H1 (cell line): Measurements from ENCODE around the gene FAM76A. TPM values are rescaled to one million over a fixed set of nuclear protein-coding genes. Genes with fewer than 3 reads are reported as not detected.

Experiments used
- CTCF ChIA-PET: fragments of 300-600 bp; sonication (Branson Sonifier 250); formaldehyde crosslinking; loops from one replicate; lab custom pipeline; 2021; ENCODE audit not compliant: partially characterized antibody; lab: Charles Lee
- POLR2A ChIA-PET: fragments of 300-600 bp; sonication (Branson Sonifier 250); formaldehyde crosslinking; loops from one replicate; lab custom pipeline; 2021; ENCODE audit warnings: inconsistent platforms; ENCODE audit not compliant: partially characterized antibody; lab: Charles Lee
- DNase-seq, 2 experiments: peaks; one replicate each; pipeline versions ENCODE4 v3.0.0 to v3.0.0-alpha.2; 2010 to 2022; ENCODE audit warnings: low spot score in 2 of 2, low read depth in 1 of 2, mixed read lengths in 1 of 2
- FAIRE-seq: peaks from 2 replicates; lab custom pipeline; 2011; peaks lifted over from hg19 to GRCh38; lab: Jason Lieb, UNC
- H2AFZ ChIP-seq: 2 replicates; pipeline ENCODE4 v1.8.1; 2012; ENCODE audit warnings: low read length, inconsistent platforms
- H2AK5ac ChIP-seq: 2 replicates; pipeline ENCODE4 v1.6.1; 2013; ENCODE audit warnings: low read depth, low read length
- H2BK120ac ChIP-seq: replicated peaks from 2 replicates; pipeline ENCODE3; 2013; ENCODE audit warnings: low read depth, low read length, inconsistent platforms
- H2BK12ac ChIP-seq: 2 replicates; pipeline ENCODE4 v1.6.1; 2013; ENCODE audit warnings: low read depth, low read length
- H2BK15ac ChIP-seq: 2 replicates; pipeline ENCODE4 v1.6.1; 2013; ENCODE audit warnings: low read length
- H2BK20ac ChIP-seq: 2 replicates; pipeline ENCODE4 v1.6.1; 2013; ENCODE audit warnings: low read length
- H2BK5ac ChIP-seq: 2 replicates; pipeline ENCODE4 v1.6.1; 2013; ENCODE audit warnings: low read depth, low read length
- H3K14ac ChIP-seq: 2 replicates; pipeline ENCODE4 v1.6.1; 2013; ENCODE audit warnings: inconsistent platforms; ENCODE audit not compliant: insufficient read length
- H3K18ac ChIP-seq: 2 replicates; pipeline ENCODE4 v1.6.1; 2013; ENCODE audit warnings: low read length; ENCODE audit errors: extremely low read depth
- H3K23ac ChIP-seq: 2 replicates; pipeline ENCODE4 v1.6.1; 2013; ENCODE audit warnings: inconsistent platforms; ENCODE audit not compliant: insufficient read length
- H3K23me2 ChIP-seq: 2 replicates; pipeline ENCODE4 v1.6.1; 2013; ENCODE audit warnings: low read depth, low read length
- H3K27ac ChIP-seq: 2 replicates; pipeline ENCODE4 v1.6.1; 2011; ENCODE audit warnings: low read depth, low read length, inconsistent platforms
- H3K27me3 ChIP-seq, 4 experiments: replicated peaks in 1 of 4; 1 replicate in 1 of 4; 2 replicates in 3 of 4; pipeline versions ENCODE4 v1.6.1 to v1.8.1; 2011 to 2013; ENCODE audit warnings: low read length in 3 of 4, mild to moderate bottlenecking in 3 of 4, inconsistent platforms in 2 of 4, mixed read lengths in 2 of 4, moderate library complexity in 1 of 4; ENCODE audit not compliant: control insufficient read depth in 3 of 4, insufficient read depth in 3 of 4; ENCODE audit errors: extremely low read depth in 1 of 4
- H3K36me3 ChIP-seq, 4 experiments: 2 replicates each; pipeline versions ENCODE4 v1.6.1 to v1.8.1; 2011 to 2013; ENCODE audit warnings: mild to moderate bottlenecking in 4 of 4, low read length in 3 of 4, moderate library complexity in 2 of 4, control low read depth in 1 of 4, inconsistent platforms in 1 of 4; ENCODE audit not compliant: insufficient read depth in 4 of 4, control insufficient read depth in 2 of 4
- H3K4ac ChIP-seq: replicated peaks from 2 replicates; pipeline ENCODE3; 2013; ENCODE audit warnings: low read length, low read depth, mixed read lengths, inconsistent platforms; ENCODE audit not compliant: insufficient read length
- H3K4me1 ChIP-seq, 4 experiments: replicated peaks in 1 of 4; 1 replicate in 1 of 4; 2 replicates in 3 of 4; pipeline versions ENCODE4 v1.6.1 to v1.8.1; 2011 to 2013; ENCODE audit warnings: low read length in 3 of 4, inconsistent platforms in 2 of 4, mixed read lengths in 1 of 4; ENCODE audit not compliant: insufficient read depth in 4 of 4, control insufficient read depth in 3 of 4
- H3K4me2 ChIP-seq, 2 experiments: 2 replicates each; pipeline versions ENCODE4 v1.6.1 to v1.8.1; 2011 to 2013; ENCODE audit warnings: low read depth in 2 of 2, low read length in 2 of 2, control low read depth in 1 of 2, inconsistent platforms in 1 of 2, mild to moderate bottlenecking in 1 of 2; ENCODE audit not compliant: insufficient read depth in 1 of 2
- H3K4me3 ChIP-seq, 4 experiments: fragments of 200-600, 300-600 bp in 1 of 4; sonication (generic), shearing (Covaris generic), sonication (Bioruptor Twin) in 1 of 4; 2 replicates each; pipeline versions ENCODE4 v1.5.1 to v1.8.1; 2011 to 2016; ENCODE audit warnings: low read length in 4 of 4, low read depth in 3 of 4, control low read depth in 2 of 4, inconsistent platforms in 2 of 4, mild to moderate bottlenecking in 2 of 4, mixed read lengths in 1 of 4, moderate library complexity in 1 of 4; ENCODE audit not compliant: insufficient read depth in 2 of 4; ENCODE audit errors: extremely low read depth in 1 of 4
- H3K56ac ChIP-seq: replicated peaks from 2 replicates; pipeline ENCODE3; 2013; ENCODE audit warnings: low read depth, mild to moderate bottlenecking, mixed read lengths, low read length, inconsistent platforms; ENCODE audit not compliant: insufficient read length
- H3K79me1 ChIP-seq: 2 replicates; pipeline ENCODE4 v1.6.1; 2013; ENCODE audit warnings: low read depth, low read length, control low read depth
- H3K79me2 ChIP-seq, 2 experiments: 2 replicates each; pipeline versions ENCODE4 v1.6.1 to v1.8.1; 2012 to 2013; ENCODE audit warnings: low read length in 2 of 2, mild to moderate bottlenecking in 2 of 2, inconsistent platforms in 1 of 2; ENCODE audit not compliant: insufficient read depth in 2 of 2, control insufficient read depth in 1 of 2
- H3K9ac ChIP-seq, 4 experiments: replicated peaks in 1 of 4; 1 replicate in 1 of 4; 2 replicates in 3 of 4; pipeline versions ENCODE4 v1.6.1 to v1.8.1; 2011 to 2013; ENCODE audit warnings: low read depth in 3 of 4, low read length in 3 of 4, control low read depth in 2 of 4, mild to moderate bottlenecking in 2 of 4, moderate library complexity in 2 of 4, inconsistent platforms in 1 of 4; ENCODE audit errors: extremely low read depth in 1 of 4
- H3K9me3 ChIP-seq, 2 experiments: 2 replicates each; pipeline versions ENCODE4 v1.6.1 to v1.8.1; 2012 to 2013; ENCODE audit warnings: mild to moderate bottlenecking in 2 of 2, moderate library complexity in 2 of 2, control low read depth in 1 of 2, inconsistent platforms in 1 of 2, low read depth in 1 of 2, low read length in 1 of 2, mixed read lengths in 1 of 2; ENCODE audit not compliant: insufficient read depth in 2 of 2
- H4K20me1 ChIP-seq, 2 experiments: replicated peaks in 1 of 2; 2 replicates each; pipeline versions ENCODE3 to v1.8.1; 2011 to 2013; ENCODE audit warnings: inconsistent platforms in 2 of 2, low read length in 2 of 2, mild to moderate bottlenecking in 1 of 2; ENCODE audit not compliant: insufficient read depth in 2 of 2, control insufficient read depth in 1 of 2
- H4K5ac ChIP-seq: 2 replicates; pipeline ENCODE4 v1.6.1; 2013; ENCODE audit warnings: low read length, low read depth, mixed read lengths, inconsistent platforms; ENCODE audit not compliant: insufficient read length
- H4K8ac ChIP-seq: 2 replicates; pipeline ENCODE4 v1.8.0; 2013; ENCODE audit warnings: mild to moderate bottlenecking, moderate library complexity, low read length, inconsistent platforms; ENCODE audit not compliant: insufficient read depth; ENCODE audit errors: extremely low read depth
- H4K91ac ChIP-seq: replicated peaks from 2 replicates; pipeline ENCODE3; 2013; ENCODE audit warnings: low read length, mixed read lengths, inconsistent platforms; ENCODE audit not compliant: insufficient read length
- CEBPB ChIP-seq: IDR thresholded peaks from 2 replicates; pipeline ENCODE4 v1.6.1; 2012; ENCODE audit warnings: low read depth, low read length
- CHD2 ChIP-seq: IDR thresholded peaks from 2 replicates; pipeline ENCODE4 v1.6.1; 2012; ENCODE audit warnings: low read length, improper control_type of control experiment
- FOSL1 ChIP-seq: IDR thresholded peaks from 2 replicates; pipeline ENCODE4 v1.6.1; 2011; ENCODE audit warnings: mild to moderate bottlenecking, low read depth, low read length, moderate library complexity; ENCODE audit not compliant: insufficient read depth
- HDAC6 ChIP-seq: IDR thresholded peaks from one replicate; pipeline ENCODE4 v1.7.1; 2012; ENCODE audit warnings: low read depth, mild to moderate bottlenecking, inconsistent platforms, low read length, moderate library complexity
- KDM5A ChIP-seq: fragments of 200-600 bp; IDR thresholded peaks from 2 replicates; pipeline ENCODE4 v1.7.1; 2012; ENCODE audit warnings: mild to moderate bottlenecking, low read length, inconsistent platforms, mixed read lengths
- PHF8 ChIP-seq: fragments of 200-600 bp; sonication (generic); conservative IDR thresholded peaks from 2 replicates; pipeline ENCODE4 v1.7.1; 2012; ENCODE audit warnings: low read depth, mild to moderate bottlenecking, inconsistent platforms, low read length, moderate library complexity
- SAP30 ChIP-seq: fragments of 300-600 bp; sonication (generic); IDR thresholded peaks from 2 replicates; pipeline ENCODE4 v1.7.1; 2012; ENCODE audit warnings: low read length, moderate library complexity, mild to moderate bottlenecking, inconsistent platforms; ENCODE audit not compliant: insufficient read depth, insufficient replicate concordance
- SUZ12 ChIP-seq: fragments of 200-600 bp; sonication (generic); IDR thresholded peaks from 2 replicates; pipeline ENCODE4 v1.6.1; 2012; ENCODE audit warnings: mild to moderate bottlenecking, inconsistent platforms, low read length, moderate library complexity, mixed read lengths
- ZNF274 ChIP-seq: IDR thresholded peaks from 2 replicates; pipeline ENCODE4 v1.7.0; 2012; ENCODE audit warnings: low read length, borderline replicate concordance; ENCODE audit errors: extremely low read depth
- WGBS, 2 experiments: shearing (Covaris generic) in 1 of 2; methylation state at CpG; one replicate each; pipeline versions ENCODE4 v1.1.6 to v1.1.7; 2013 to 2015; ENCODE audit warnings: low lambda C conversion rate in 2 of 2, mixed read lengths in 2 of 2, inconsistent platforms in 1 of 2, low coverage in 1 of 2, missing lambda C conversion rate in 1 of 2; ENCODE audit not compliant: insufficient replicate concordance in 2 of 2, insufficient coverage in 1 of 2, insufficient read length in 1 of 2; ENCODE audit errors: extremely low coverage in 1 of 2, missing lambda C conversion rate in 1 of 2; 5-methylcytosine and 5-hydroxymethylcytosine counted together
- polyA plus RNA-seq, 7 experiments: library from polyadenylated mRNA; depleted of rRNA in 3 of 7; stranded (reverse) in 5 of 7; unstranded in 2 of 7; fragments of >200 nt in 5 of 7; fragments of 200-250 nt in 2 of 7; gene quantifications; 1 replicate in 5 of 7; 2 replicates in 1 of 7; 4 replicates in 1 of 7; pipeline versions ENCODE4 v1.2.1 to v1.2.3, GENCODE V29; 2011 to 2013; ENCODE audit warnings: missing spikeins in 2 of 7, mixed read lengths in 2 of 7
- total RNA-seq: library from RNA; stranded (reverse); fragmentation: NEBNext Ultra II Directional; extraction: Animal tissue kit (Norgen Biotek cat#: 25700); gene quantifications from 2 replicates; pipeline ENCODE4 v1.2.1, GENCODE V29; 2021
- TF ChIP-seq, protein P1 (sequence below): IDR thresholded peaks from 2 replicates; pipeline ENCODE4 v1.6.1; 2012; ENCODE audit warnings: inconsistent platforms
- TF ChIP-seq, protein P2 (sequence below), 3 experiments: IDR thresholded peaks; 1 replicate in 2 of 3; 2 replicates in 1 of 3; pipeline versions ENCODE4 v1.5.1 to v1.6.1; 2011; ENCODE audit warnings: low read length in 3 of 3, mild to moderate bottlenecking in 3 of 3, inconsistent platforms in 2 of 3, low read depth in 1 of 3, moderate library complexity in 1 of 3; ENCODE audit not compliant: insufficient read depth in 1 of 3; ENCODE audit errors: control extremely low read depth in 1 of 3

FAM76A gene
- total and polyA plus RNA-seq, 2 of the 8 experiments (the other 6 are each of a cell fraction or from before 2014, with no cell fraction given) = 3.4 to 16.2 TPM

DNA sequence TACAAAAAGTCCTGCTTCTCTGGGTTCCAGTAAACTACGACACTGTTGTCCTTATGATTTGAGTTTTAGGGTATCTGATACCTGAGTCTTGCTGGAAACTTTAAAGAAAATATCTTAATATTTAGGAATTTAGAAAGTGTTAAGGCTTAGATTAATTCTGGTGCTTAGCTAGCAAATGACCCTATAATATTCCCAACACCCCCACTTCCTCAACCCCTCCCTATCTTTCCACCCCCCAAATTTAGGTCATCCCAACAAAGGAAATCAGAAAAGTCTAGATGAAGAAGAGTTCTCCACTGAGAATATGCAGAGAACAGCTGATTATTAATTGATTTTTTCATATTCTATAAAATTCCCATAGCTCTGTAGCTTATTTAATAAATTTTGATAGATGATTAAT, 58.9 kb downstream of the FAM76A start:
- 92% methylated on average over 1 of the region's 1 CpG; no CpG with 5 or more reads in 1 of the 2 experiments for WGBS, 2 experiments
- H2AK5ac ChIP-seq = no peak overlapping the region
- no peak overlapping the region for H3K56ac ChIP-seq
- no peaks in the 10 kb centered on the region for H3K27me3 ChIP-seq
- no peak overlapping the region for H2BK5ac ChIP-seq
- no peak for DNase-seq
- ChIA-PET CTCF (interaction anchor here (0.7 kb wide), 1 partner anchor 108 kb away, joined by 5 read pairs; no protein-coding TSS in a partner anchor), POLR2A (interaction anchor here (0.5 to 1.2 kb wide), 2 partner anchors 11 to 417 kb away, joined by 3 to 4 read pairs; partner anchors contain the start of gene STX12)
- no peak for FAIRE-seq
- no peak overlapping the region for H3K18ac ChIP-seq
- no peak overlapping the region for H3K9ac ChIP-seq
- H3K79me2 ChIP-seq = no peaks in the 10 kb centered on the region
- H2AFZ ChIP-seq = no peak overlapping the region
- H4K91ac ChIP-seq = no peak overlapping the region
- no peak overlapping the region for H2BK15ac ChIP-seq
- no peak overlapping the region for H4K8ac ChIP-seq
- no peaks in the 10 kb centered on the region for H3K4me1 ChIP-seq
- peaks cover 0 to 1% (median 0%) of the 10 kb centered on the region in 4 experiments; a peak in 1 of 8 replicates for H3K36me3 ChIP-seq
- H2BK12ac ChIP-seq = no peak overlapping the region
- H3K23ac ChIP-seq = no peak overlapping the region
- no peaks in the 10 kb centered on the region for H4K20me1 ChIP-seq
- H3K14ac ChIP-seq = no peak overlapping the region
- no peaks in the 10 kb centered on the region for H3K23me2 ChIP-seq
- no peak overlapping the region for H2BK20ac ChIP-seq
- no peak overlapping the region for H4K5ac ChIP-seq
- H3K27ac ChIP-seq = no peak overlapping the region
- H2BK120ac ChIP-seq = no peak overlapping the region
- H3K4me3 ChIP-seq = no peak overlapping the region
- no peaks in the 10 kb centered on the region; the same call in 1 of the 2 replicates for H3K79me1 ChIP-seq
- no peak overlapping the region for H3K4me2 ChIP-seq
- no peaks in the 10 kb centered on the region for H3K9me3 ChIP-seq
- H3K4ac ChIP-seq = no peak overlapping the region
- no peak for TF ChIP-seq SUZ12
- TF ChIP-seq SAP30 = no peak
- TF ChIP-seq FOSL1 = no peak
- TF ChIP-seq HDAC6 = no peak
- TF ChIP-seq, protein P1, sequence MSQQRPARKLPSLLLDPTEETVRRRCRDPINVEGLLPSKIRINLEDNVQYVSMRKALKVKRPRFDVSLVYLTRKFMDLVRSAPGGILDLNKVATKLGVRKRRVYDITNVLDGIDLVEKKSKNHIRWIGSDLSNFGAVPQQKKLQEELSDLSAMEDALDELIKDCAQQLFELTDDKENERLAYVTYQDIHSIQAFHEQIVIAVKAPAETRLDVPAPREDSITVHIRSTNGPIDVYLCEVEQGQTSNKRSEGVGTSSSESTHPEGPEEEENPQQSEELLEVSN = no peak
- no peak for TF ChIP-seq KDM5A
- no peak for TF ChIP-seq CHD2
- TF ChIP-seq PHF8 = no peak
- TF ChIP-seq, protein P2, sequence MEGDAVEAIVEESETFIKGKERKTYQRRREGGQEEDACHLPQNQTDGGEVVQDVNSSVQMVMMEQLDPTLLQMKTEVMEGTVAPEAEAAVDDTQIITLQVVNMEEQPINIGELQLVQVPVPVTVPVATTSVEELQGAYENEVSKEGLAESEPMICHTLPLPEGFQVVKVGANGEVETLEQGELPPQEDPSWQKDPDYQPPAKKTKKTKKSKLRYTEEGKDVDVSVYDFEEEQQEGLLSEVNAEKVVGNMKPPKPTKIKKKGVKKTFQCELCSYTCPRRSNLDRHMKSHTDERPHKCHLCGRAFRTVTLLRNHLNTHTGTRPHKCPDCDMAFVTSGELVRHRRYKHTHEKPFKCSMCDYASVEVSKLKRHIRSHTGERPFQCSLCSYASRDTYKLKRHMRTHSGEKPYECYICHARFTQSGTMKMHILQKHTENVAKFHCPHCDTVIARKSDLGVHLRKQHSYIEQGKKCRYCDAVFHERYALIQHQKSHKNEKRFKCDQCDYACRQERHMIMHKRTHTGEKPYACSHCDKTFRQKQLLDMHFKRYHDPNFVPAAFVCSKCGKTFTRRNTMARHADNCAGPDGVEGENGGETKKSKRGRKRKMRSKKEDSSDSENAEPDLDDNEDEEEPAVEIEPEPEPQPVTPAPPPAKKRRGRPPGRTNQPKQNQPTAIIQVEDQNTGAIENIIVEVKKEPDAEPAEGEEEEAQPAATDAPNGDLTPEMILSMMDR (IDR thresholded peaks at IDR 0.05; ENCODE audit: control extremely low read depth in 1 of 3, insufficient read depth in 1 of 3, low read depth in 1 of 3, low read length in 3 of 3) = no peak
- TF ChIP-seq ZNF274 = no peak
- TF ChIP-seq CEBPB = no peak
